IMR-90 (cell line): Measurements from ENCODE around the gene MAS1. TPM values are rescaled to one million over a fixed set of nuclear protein-coding genes. Genes with fewer than 3 reads are reported as not detected.

Source experiments
- ATAC-seq: fragments of 200-7000 bp; cut with Tn5 transposase; 2 replicates; pipeline ENCODE4 v1.9.1; 2020; ENCODE audit warnings: low read depth, mild to moderate bottlenecking, moderate library complexity
- BruUV-seq: library from RNA; stranded (reverse); fragments of 400-500 nt; replicated peaks from 2 replicates; lab custom pipeline; 2021; lab: Mats Ljungman, UMichigan
- CTCF ChIA-PET: fragments of 300-600 bp; formaldehyde crosslinking; extraction: SDS; loops from one replicate; lab custom pipeline; 2021; ENCODE audit warnings: antibody characterized with exemption; lab: Yijun Ruan, JAX
- POLR2A ChIA-PET: fragments of 300-600 bp; sonication (Branson Sonifier 250); formaldehyde crosslinking; loops from one replicate; lab custom pipeline; 2022; ENCODE audit warnings: antibody characterized with exemption; ENCODE audit not compliant: unreplicated experiment; lab: Charles Lee
- DNase-seq: peaks from one replicate; pipeline ENCODE4 v3.0.0; 2013
- H2AFZ ChIP-seq: replicated peaks from 2 replicates; pipeline ENCODE3; 2013; ENCODE audit warnings: low read length, mild to moderate bottlenecking; ENCODE audit not compliant: poor library complexity
- H2AK5ac ChIP-seq: 2 replicates; pipeline ENCODE4 v1.6.1; 2013; ENCODE audit warnings: low read depth, low read length, inconsistent platforms
- H2AK9ac ChIP-seq: replicated peaks from 2 replicates; pipeline ENCODE3; 2013; ENCODE audit warnings: mild to moderate bottlenecking, low read depth, low read length, moderate library complexity; ENCODE audit not compliant: poor library complexity
- H2BK120ac ChIP-seq: 2 replicates; pipeline ENCODE4 v1.6.1; 2013; ENCODE audit warnings: low read depth, low read length, inconsistent platforms
- H2BK15ac ChIP-seq: 3 replicates; pipeline ENCODE4 v1.6.1; 2013; ENCODE audit warnings: low read depth, low read length, inconsistent platforms
- H2BK20ac ChIP-seq: 2 replicates; pipeline ENCODE4 v1.6.1; 2013; ENCODE audit warnings: low read depth, mild to moderate bottlenecking, inconsistent platforms, low read length, moderate library complexity
- H2BK5ac ChIP-seq: 2 replicates; pipeline ENCODE4 v1.6.1; 2013; ENCODE audit warnings: mild to moderate bottlenecking, low read depth, low read length, inconsistent platforms; ENCODE audit not compliant: poor library complexity, severe bottlenecking
- H3K14ac ChIP-seq: replicated peaks from 2 replicates; pipeline ENCODE4 v1.6.1; 2013; ENCODE audit warnings: low read depth, low read length, inconsistent platforms
- H3K18ac ChIP-seq: 2 replicates; pipeline ENCODE4 v1.6.1; 2013; ENCODE audit warnings: low read depth, low read length, control low read depth
- H3K23ac ChIP-seq: 2 replicates; pipeline ENCODE4 v1.6.1; 2013; ENCODE audit warnings: low read depth, low read length, inconsistent platforms
- H3K27ac ChIP-seq: 2 replicates; pipeline ENCODE4 v1.5.1; 2013; ENCODE audit warnings: mild to moderate bottlenecking, control low read depth, low read length; ENCODE audit not compliant: insufficient read depth
- H3K27me3 ChIP-seq: 2 replicates; pipeline ENCODE4 v1.6.1; 2013; ENCODE audit warnings: low read length; ENCODE audit not compliant: control insufficient read depth, insufficient read depth
- H3K36me3 ChIP-seq: 2 replicates; pipeline ENCODE4 v1.6.1; 2013; ENCODE audit warnings: low read length, mixed read lengths; ENCODE audit not compliant: control insufficient read depth, insufficient read depth
- H3K4ac ChIP-seq: 2 replicates; pipeline ENCODE4 v1.6.1; 2013; ENCODE audit warnings: low read depth, low read length, inconsistent platforms
- H3K4me1 ChIP-seq: 2 replicates; pipeline ENCODE4 v1.6.1; 2013; ENCODE audit warnings: low read length, mixed read lengths; ENCODE audit not compliant: control insufficient read depth, insufficient read depth
- H3K4me2 ChIP-seq: 2 replicates; pipeline ENCODE4 v1.6.1; 2013; ENCODE audit warnings: low read depth, mild to moderate bottlenecking, control low read depth, low read length, moderate library complexity
- H3K4me3 ChIP-seq: 2 replicates; pipeline ENCODE4 v1.5.1; 2013; ENCODE audit warnings: low read depth, mild to moderate bottlenecking, control low read depth, low read length, moderate library complexity; ENCODE audit not compliant: insufficient read depth
- H3K56ac ChIP-seq: 2 replicates; pipeline ENCODE4 v1.6.1; 2013; ENCODE audit warnings: low read length, inconsistent platforms; ENCODE audit not compliant: insufficient read depth; ENCODE audit errors: extremely low read depth
- H3K79me1 ChIP-seq, 2 experiments: 2 replicates each; pipeline ENCODE4 v1.6.1; 2013; ENCODE audit warnings: low read length in 2 of 2, inconsistent platforms in 1 of 2, low read depth in 1 of 2
- H3K9ac ChIP-seq: 2 replicates; pipeline ENCODE4 v1.6.1; 2013; ENCODE audit warnings: low read depth, low read length, control low read depth
- H3K9me1 ChIP-seq: 2 replicates; pipeline ENCODE4 v1.6.1; 2013; ENCODE audit warnings: low read length, inconsistent platforms; ENCODE audit not compliant: insufficient read depth
- H3K9me3 ChIP-seq: 2 replicates; pipeline ENCODE4 v1.6.1; 2013; ENCODE audit warnings: low read length; ENCODE audit not compliant: control insufficient read depth, insufficient read depth
- H4K20me1 ChIP-seq: 2 replicates; pipeline ENCODE4 v1.6.1; 2013; ENCODE audit warnings: low read length, inconsistent platforms; ENCODE audit not compliant: insufficient read depth
- H4K5ac ChIP-seq: 2 replicates; pipeline ENCODE4 v1.6.1; 2013; ENCODE audit warnings: mild to moderate bottlenecking, low read depth, low read length, control low read depth
- H4K8ac ChIP-seq, 2 experiments: 2 replicates each; pipeline ENCODE4 v1.6.1; 2013; ENCODE audit warnings: low read depth in 2 of 2, low read length in 2 of 2, control low read depth in 1 of 2, inconsistent platforms in 1 of 2
- H4K91ac ChIP-seq: 2 replicates; pipeline ENCODE4 v1.6.1; 2013; ENCODE audit warnings: low read depth, low read length, inconsistent platforms; ENCODE audit not compliant: insufficient read depth
- BHLHE40 ChIP-seq: fragments of 150-350 bp; IDR thresholded peaks from 2 replicates; pipeline ENCODE4 v1.6.1; 2016; ENCODE audit warnings: mild to moderate bottlenecking, low read depth, low read length
- CEBPB ChIP-seq: IDR thresholded peaks from 2 replicates; pipeline ENCODE4 v1.6.1; 2012; ENCODE audit warnings: low read depth, low read length, improper control_type of control experiment
- CHD1 ChIP-seq: IDR thresholded peaks from 2 replicates; pipeline ENCODE4 v1.6.1; 2012; ENCODE audit warnings: low read depth, low read length, improper control_type of control experiment
- FOS ChIP-seq: fragments of 150-350 bp; IDR thresholded peaks from 2 replicates; pipeline ENCODE4 v1.6.1; 2016; ENCODE audit warnings: low read depth, low read length
- MAFK ChIP-seq: IDR thresholded peaks from 2 replicates; pipeline ENCODE4 v1.6.1; 2012; ENCODE audit warnings: low read depth, low read length, improper control_type of control experiment
- MAZ ChIP-seq: IDR thresholded peaks from 2 replicates; pipeline ENCODE4 v1.6.1; 2012; ENCODE audit warnings: low read depth, mild to moderate bottlenecking, low read length, improper control_type of control experiment, moderate library complexity, borderline replicate concordance
- MXI1 ChIP-seq: IDR thresholded peaks from 2 replicates; pipeline ENCODE4 v1.6.1; 2012; ENCODE audit warnings: low read depth, mild to moderate bottlenecking, low read length, moderate library complexity, borderline replicate concordance
- NFE2L2 ChIP-seq: fragments of 150-350 bp; IDR thresholded peaks from 2 replicates; pipeline ENCODE4 v1.6.1; 2016; ENCODE audit warnings: low read depth, mild to moderate bottlenecking, low read length
- POLR2A ChIP-seq: IDR thresholded peaks from 2 replicates; pipeline ENCODE4 v1.6.1; 2012; ENCODE audit warnings: mild to moderate bottlenecking, low read depth, low read length
- RAD21 ChIP-seq: IDR thresholded peaks from 2 replicates; pipeline ENCODE4 v1.6.1; 2012; ENCODE audit warnings: low read length, improper control_type of control experiment
- RCOR1 ChIP-seq: IDR thresholded peaks from 2 replicates; pipeline ENCODE4 v1.6.1; 2012; ENCODE audit warnings: mild to moderate bottlenecking, low read length, improper control_type of control experiment; ENCODE audit not compliant: insufficient replicate concordance
- RFX5 ChIP-seq: IDR thresholded peaks from 2 replicates; pipeline ENCODE4 v1.8.0; 2012; ENCODE audit warnings: low read depth, mild to moderate bottlenecking, low read length, moderate library complexity
- SMC3 ChIP-seq: fragments of 150-350 bp; IDR thresholded peaks from 2 replicates; pipeline ENCODE4 v1.6.1; 2016; ENCODE audit warnings: low read depth, mild to moderate bottlenecking, antibody characterized with exemption, low read length, moderate library complexity
- WGBS, 2 experiments: methylation state at CpG; one replicate each; pipeline versions ENCODE4 v1.1.5 to v1.1.7; 2013; ENCODE audit warnings: missing lambda C conversion rate in 2 of 2; ENCODE audit not compliant: insufficient read length in 1 of 2; ENCODE audit errors: extremely low coverage in 2 of 2; 5-methylcytosine and 5-hydroxymethylcytosine counted together
- dilution Hi-C: fragments of 300-500 bp; cut with HindIII; formaldehyde crosslinking; loops from one replicate; pipeline ENCODE4 v1.14.3; 2018; ENCODE audit warnings: low sequenced_read_pairs; ENCODE audit not compliant: unreplicated experiment
- in situ Hi-C: fragments of 300-500 bp; cut with MboI; formaldehyde crosslinking; loops from 3 replicates; pipeline ENCODE4 v1.14.3; 2019; ENCODE audit warnings: low sequenced_read_pairs, inconsistent platforms, mixed read lengths
- intact Hi-C: fragments of 100-400 bp; cut with micrococcal nuclease; formaldehyde crosslinking; loops from 2 replicates; pipeline ENCODE4 v1.10.0; 2022
- polyA plus RNA-seq, 3 experiments: library from polyadenylated mRNA; depleted of rRNA; stranded (reverse); fragments of >200 nt; gene quantifications; 2 replicates each; pipeline ENCODE4 v1.2.3, GENCODE V29; 2012; ENCODE audit warnings: low replicate concordance in 1 of 3
- total RNA-seq: library from RNA; depleted of rRNA; stranded (reverse); fragments of >200 nt; gene quantifications from 2 replicates; pipeline ENCODE4 v1.2.3, GENCODE V29; 2012
- TF ChIP-seq, protein P1 (sequence below): fragments of 150-350 bp; IDR thresholded peaks from 2 replicates; pipeline ENCODE4 v1.6.1; 2017; ENCODE audit warnings: mild to moderate bottlenecking, antibody characterized with exemption, low read length, low read depth
- TF ChIP-seq, protein P2 (sequence below): fragments of 150-350 bp; IDR thresholded peaks from 2 replicates; pipeline ENCODE4 v1.6.1; 2016; ENCODE audit warnings: low read depth, mild to moderate bottlenecking, low read length, moderate library complexity, borderline replicate concordance
- TF ChIP-seq, protein P3 (sequence below): conservative IDR thresholded peaks from 2 replicates; pipeline ENCODE4 v1.5.1; 2012; ENCODE audit warnings: mild to moderate bottlenecking, low read depth, low read length, improper control_type of control experiment

The MAS1 gene
- total and polyA plus RNA-seq, 2 of the 4 experiments (the other 2 are of a cell fraction): under 0.01 TPM; not detected in 1

DNA sequence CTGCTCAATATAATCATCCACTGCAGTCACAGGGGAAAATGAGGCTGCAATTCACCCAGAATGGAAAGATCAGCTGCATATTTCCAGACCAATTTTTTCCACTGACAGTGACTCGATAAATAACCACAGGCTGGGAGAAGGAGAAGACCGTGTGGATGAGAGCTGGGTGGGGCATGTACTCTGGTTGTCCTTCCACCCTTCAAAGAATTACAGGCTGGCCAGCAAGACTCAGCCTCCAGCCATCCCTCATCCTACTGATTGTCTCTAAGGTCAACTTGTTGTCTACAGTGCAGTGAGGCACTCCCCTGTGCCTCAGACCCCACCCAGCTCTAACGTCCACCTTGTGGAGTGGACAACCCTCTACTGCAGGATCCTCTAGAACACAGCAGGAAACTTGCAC is 14.5 kb upstream of the MAS1 start:
- dilution Hi-C loops (no loop called here), intact Hi-C loops (no loop called here), in situ Hi-C loops (no loop called here)
- Histone ChIP-seq H3K4me3 (no peak overlapping the region), H4K91ac (no peak overlapping the region), H2AK9ac (no peak overlapping the region), H3K23ac (no peak overlapping the region), H3K9me1 (no peaks in the 10 kb centered on the region), H4K5ac (no peak overlapping the region), H2AFZ (no peak overlapping the region), H2BK20ac (no peak overlapping the region), H2BK5ac (no peak overlapping the region), H3K27me3 (peaks cover 13% of the 10 kb centered on the region), H3K79me1 (no peaks in the 10 kb centered on the region), H3K9ac (no peak overlapping the region), H3K4me1 (no peaks in the 10 kb centered on the region; the same call in 1 of the 2 replicates), H3K4ac (no peak overlapping the region), H3K9me3 (no peaks in the 10 kb centered on the region), H3K4me2 (no peak overlapping the region), H3K36me3 (no peaks in the 10 kb centered on the region), H2BK15ac (no peak overlapping the region), H4K8ac (no peak overlapping the region), H2BK120ac (no peak overlapping the region), H4K20me1 (no peaks in the 10 kb centered on the region), H3K27ac (no peak overlapping the region), H3K18ac (no peak overlapping the region), H3K56ac (no peak overlapping the region), H3K14ac (no peak overlapping the region), H2AK5ac (no peak overlapping the region)
- CTCF ChIA-PET: no interaction called here
- TF ChIP-seq CEBPB: no peak
- TF ChIP-seq, protein P1, sequence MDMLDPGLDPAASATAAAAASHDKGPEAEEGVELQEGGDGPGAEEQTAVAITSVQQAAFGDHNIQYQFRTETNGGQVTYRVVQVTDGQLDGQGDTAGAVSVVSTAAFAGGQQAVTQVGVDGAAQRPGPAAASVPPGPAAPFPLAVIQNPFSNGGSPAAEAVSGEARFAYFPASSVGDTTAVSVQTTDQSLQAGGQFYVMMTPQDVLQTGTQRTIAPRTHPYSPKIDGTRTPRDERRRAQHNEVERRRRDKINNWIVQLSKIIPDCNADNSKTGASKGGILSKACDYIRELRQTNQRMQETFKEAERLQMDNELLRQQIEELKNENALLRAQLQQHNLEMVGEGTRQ: no peak
- TF ChIP-seq, protein P2, sequence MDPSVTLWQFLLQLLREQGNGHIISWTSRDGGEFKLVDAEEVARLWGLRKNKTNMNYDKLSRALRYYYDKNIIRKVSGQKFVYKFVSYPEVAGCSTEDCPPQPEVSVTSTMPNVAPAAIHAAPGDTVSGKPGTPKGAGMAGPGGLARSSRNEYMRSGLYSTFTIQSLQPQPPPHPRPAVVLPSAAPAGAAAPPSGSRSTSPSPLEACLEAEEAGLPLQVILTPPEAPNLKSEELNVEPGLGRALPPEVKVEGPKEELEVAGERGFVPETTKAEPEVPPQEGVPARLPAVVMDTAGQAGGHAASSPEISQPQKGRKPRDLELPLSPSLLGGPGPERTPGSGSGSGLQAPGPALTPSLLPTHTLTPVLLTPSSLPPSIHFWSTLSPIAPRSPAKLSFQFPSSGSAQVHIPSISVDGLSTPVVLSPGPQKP: no peak
- TF ChIP-seq FOS: no peak
- TF ChIP-seq SMC3: no peak
- TF ChIP-seq RFX5: no peak
- TF ChIP-seq NFE2L2: no peak
- TF ChIP-seq RCOR1: no peak
- TF ChIP-seq MAZ: no peak
- TF ChIP-seq MAFK: no peak
- TF ChIP-seq MXI1: no peak
- TF ChIP-seq, protein P3, sequence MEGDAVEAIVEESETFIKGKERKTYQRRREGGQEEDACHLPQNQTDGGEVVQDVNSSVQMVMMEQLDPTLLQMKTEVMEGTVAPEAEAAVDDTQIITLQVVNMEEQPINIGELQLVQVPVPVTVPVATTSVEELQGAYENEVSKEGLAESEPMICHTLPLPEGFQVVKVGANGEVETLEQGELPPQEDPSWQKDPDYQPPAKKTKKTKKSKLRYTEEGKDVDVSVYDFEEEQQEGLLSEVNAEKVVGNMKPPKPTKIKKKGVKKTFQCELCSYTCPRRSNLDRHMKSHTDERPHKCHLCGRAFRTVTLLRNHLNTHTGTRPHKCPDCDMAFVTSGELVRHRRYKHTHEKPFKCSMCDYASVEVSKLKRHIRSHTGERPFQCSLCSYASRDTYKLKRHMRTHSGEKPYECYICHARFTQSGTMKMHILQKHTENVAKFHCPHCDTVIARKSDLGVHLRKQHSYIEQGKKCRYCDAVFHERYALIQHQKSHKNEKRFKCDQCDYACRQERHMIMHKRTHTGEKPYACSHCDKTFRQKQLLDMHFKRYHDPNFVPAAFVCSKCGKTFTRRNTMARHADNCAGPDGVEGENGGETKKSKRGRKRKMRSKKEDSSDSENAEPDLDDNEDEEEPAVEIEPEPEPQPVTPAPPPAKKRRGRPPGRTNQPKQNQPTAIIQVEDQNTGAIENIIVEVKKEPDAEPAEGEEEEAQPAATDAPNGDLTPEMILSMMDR: no peak
- TF ChIP-seq RAD21: no peak
- TF ChIP-seq BHLHE40: no peak
- no peak for TF ChIP-seq CHD1
- TF ChIP-seq POLR2A: no peak
- WGBS, 2 experiments: no CpG with 5 or more reads among the region's 3 CpGs
- no TSS peak for BruUV-seq
- ATAC-seq (no peak), DNase-seq (no peak)
- POLR2A ChIA-PET: no interaction called here
